ENCODE measurements around the gene UBE2E2.

- TF ChIP-seq CTCF (IDR thresholded peaks at IDR 0.05; ENCODE audit: low read depth, low read length, poor library complexity, severe bottlenecking) (no peak), EZH2phosphoT487 (IDR thresholded peaks at IDR 0.05; ENCODE audit: borderline replicate concordance, low read length) (no peak)
Measured at GRCh38 chr3:23368731-23369130, 165.6 kb downstream of the UBE2E2 start.
